SK-N-SH (cell line): ENCODE measurements around the gene CST6. TPM values are rescaled to one million over a fixed set of nuclear protein-coding genes. Genes with fewer than 3 reads are reported as not detected.

Experiments used
- CTCF ChIA-PET: fragments of 300-600, 350-600 bp; formaldehyde crosslinking; extraction: SDS; loops from one replicate; lab custom pipeline; 2021; lab: Yijun Ruan, JAX
- POLR2A ChIA-PET: fragments of 350-600 bp; sonication (Branson Sonifier 250); formaldehyde crosslinking; extraction: SDS; loops from one replicate; lab custom pipeline; 2020; ENCODE audit warnings: antibody characterized with exemption, inconsistent platforms; lab: Yijun Ruan, JAX
- DNase-seq: peaks from one replicate; pipeline ENCODE4 v3.0.0; 2012
- H2AFZ ChIP-seq: fragments of 200-600 bp; sonication (generic); 2 replicates; pipeline ENCODE4 v1.8.1; 2016; ENCODE audit warnings: antibody characterized with exemption, mild to moderate bottlenecking, low read depth
- H3F3A ChIP-seq: fragments of 200-600 bp; sonication (generic); replicated peaks from 2 replicates; pipeline ENCODE3; 2016; ENCODE audit warnings: antibody characterized with exemption, mild to moderate bottlenecking; ENCODE audit not compliant: insufficient read depth
- H3K27ac ChIP-seq, 2 experiments: fragments of 200-500 bp in 1 of 2; fragments of 200-600 bp in 1 of 2; sonication (Bioruptor generic) in 1 of 2; sonication (generic), shearing (Covaris generic) in 1 of 2; 2 replicates each; pipeline versions ENCODE4 v1.5.1 to v1.6.1; 2014 to 2016; ENCODE audit warnings: low read depth in 2 of 2, inconsistent platforms in 1 of 2, low read length in 1 of 2, mild to moderate bottlenecking in 1 of 2, mixed read lengths in 1 of 2
- H3K27me3 ChIP-seq: fragments of 200-600 bp; sonication (generic), shearing (Covaris generic); 2 replicates; pipeline ENCODE4 v1.6.1; 2016; ENCODE audit warnings: mixed run types; ENCODE audit not compliant: insufficient read depth
- H3K36me3 ChIP-seq, 2 experiments: fragments of 200-500 bp in 1 of 2; fragments of 200-600 bp in 1 of 2; sonication (Bioruptor generic) in 1 of 2; sonication (generic) in 1 of 2; replicated peaks in 1 of 2; 2 replicates each; pipeline versions ENCODE3 to v1.5.1; 2014 to 2016; ENCODE audit warnings: low read length in 1 of 2, mild to moderate bottlenecking in 1 of 2; ENCODE audit not compliant: insufficient read depth in 2 of 2, control insufficient read depth in 1 of 2
- H3K4me1 ChIP-seq, 2 experiments: fragments of 200-500 bp in 1 of 2; fragments of 200-600 bp in 1 of 2; sonication (Bioruptor generic) in 1 of 2; sonication (generic), shearing (Covaris generic) in 1 of 2; 2 replicates each; pipeline versions ENCODE4 v1.5.1 to v1.6.1; 2014 to 2016; ENCODE audit warnings: low read depth in 1 of 2, low read length in 1 of 2, mixed run types in 1 of 2; ENCODE audit not compliant: insufficient read depth in 2 of 2, control insufficient read depth in 1 of 2
- H3K4me2 ChIP-seq: fragments of 200-600 bp; sonication (generic), shearing (Covaris generic); 2 replicates; pipeline ENCODE4 v1.6.1; 2017; ENCODE audit warnings: mixed run types
- H3K4me3 ChIP-seq, 2 experiments: fragments of 200-500 bp in 1 of 2; fragments of 200-600 bp in 1 of 2; sonication (Bioruptor generic) in 1 of 2; sonication (generic), shearing (Covaris generic) in 1 of 2; 2 replicates each; pipeline versions ENCODE4 v1.5.1 to v1.8.1; 2014 to 2016; ENCODE audit warnings: low read depth in 2 of 2, inconsistent platforms in 1 of 2, low read length in 1 of 2, mild to moderate bottlenecking in 1 of 2, mixed read lengths in 1 of 2, moderate library complexity in 1 of 2
- H3K79me2 ChIP-seq: fragments of 200-600 bp; sonication (generic); 2 replicates; pipeline ENCODE4 v1.8.1; 2017; ENCODE audit warnings: mild to moderate bottlenecking; ENCODE audit not compliant: insufficient read depth
- H3K9ac ChIP-seq: fragments of 200-600 bp; sonication (generic); 2 replicates; pipeline ENCODE4 v1.6.1; 2017; ENCODE audit warnings: mixed run types
- H3K9me2 ChIP-seq: fragments of 200-600 bp; sonication (generic); 2 replicates; pipeline ENCODE4 v1.6.1; 2017; ENCODE audit warnings: mixed run types
- H3K9me3 ChIP-seq: fragments of 200-600 bp; sonication (generic); 2 replicates; pipeline ENCODE4 v1.6.1; 2017; ENCODE audit warnings: mixed run types, mild to moderate bottlenecking, moderate library complexity
- H4K20me1 ChIP-seq: fragments of 200-600 bp; sonication (generic); 2 replicates; pipeline ENCODE4 v1.6.1; 2017; ENCODE audit warnings: mild to moderate bottlenecking, mixed run types; ENCODE audit not compliant: insufficient read depth
- CTCF ChIP-seq: fragments of 200-600 bp; sonication (generic); IDR thresholded peaks from 2 replicates; pipeline ENCODE4 v1.6.1; 2017; ENCODE audit warnings: antibody characterized with exemption, mild to moderate bottlenecking, moderate library complexity
- ELF1 ChIP-seq: IDR thresholded peaks from 2 replicates; pipeline ENCODE4 v1.4.0; 2012
- EZH2phosphoT487 ChIP-seq: fragments of 200-600 bp; sonication (generic); IDR thresholded peaks from 2 replicates; pipeline ENCODE4 v1.6.1; 2017; ENCODE audit warnings: low read depth, mixed run types, mild to moderate bottlenecking, antibody characterized with exemption, moderate library complexity, borderline replicate concordance
- FOXJ3 ChIP-seq: sonication (generic); formaldehyde crosslinking; IDR thresholded peaks from 2 replicates; pipeline ENCODE4 v1.5.1; 2020; ENCODE audit warnings: mild to moderate bottlenecking, missing genetic modification reagents
- GABPA ChIP-seq: IDR thresholded peaks from 2 replicates; pipeline ENCODE4 v1.4.0; 2012; ENCODE audit warnings: low read depth, mild to moderate bottlenecking
- IRF3 ChIP-seq: fragments of 150-350 bp; IDR thresholded peaks from 2 replicates; pipeline ENCODE4 v1.6.1; 2016; ENCODE audit warnings: mild to moderate bottlenecking, low read depth, low read length
- JUND ChIP-seq: IDR thresholded peaks from 2 replicates; pipeline ENCODE4 v1.4.0; 2012
- MEF2A ChIP-seq: IDR thresholded peaks from 2 replicates; pipeline ENCODE4 v1.4.0; 2012; ENCODE audit warnings: low read depth, borderline replicate concordance
- NFIC ChIP-seq: IDR thresholded peaks from 2 replicates; pipeline ENCODE4 v1.4.0; 2012; ENCODE audit warnings: borderline replicate concordance
- POLR2AphosphoS5 ChIP-seq: IDR thresholded peaks from 2 replicates; pipeline ENCODE4 v1.6.1; 2012; ENCODE audit warnings: low read depth, low read length
- RCOR1 ChIP-seq: fragments of 150-350 bp; IDR thresholded peaks from 2 replicates; pipeline ENCODE4 v1.6.1; 2017; ENCODE audit warnings: antibody characterized with exemption, low read length
- RXRA ChIP-seq: IDR thresholded peaks from 2 replicates; pipeline ENCODE4 v1.4.0; 2012; ENCODE audit warnings: low read depth, mild to moderate bottlenecking, borderline replicate concordance
- TCF12 ChIP-seq: IDR thresholded peaks from 2 replicates; pipeline ENCODE4 v1.4.0; 2012
- USF2 ChIP-seq: fragments of 150-350 bp; IDR thresholded peaks from 2 replicates; pipeline ENCODE4 v1.6.1; 2017; ENCODE audit warnings: antibody characterized with exemption, low read length, low read depth, borderline replicate concordance
- ZBTB33 ChIP-seq: IDR thresholded peaks from 2 replicates; pipeline ENCODE4 v1.4.0; 2012; ENCODE audit warnings: low read depth, borderline replicate concordance
- WGBS: methylation state at CpG from one replicate; pipeline ENCODE4 v1.1.6; 2017; ENCODE audit warnings: low lambda C conversion rate; 5-methylcytosine and 5-hydroxymethylcytosine counted together
- polyA plus RNA-seq, 3 experiments: library from polyadenylated mRNA; depleted of rRNA; stranded (reverse); fragments of >200 nt; gene quantifications; 2 replicates each; pipeline ENCODE4 v1.2.3, GENCODE V29; 2012
- TF ChIP-seq, protein P1 (sequence below): IDR thresholded peaks from 2 replicates; pipeline ENCODE4 v1.4.0; 2012; ENCODE audit warnings: low read depth, borderline replicate concordance
- TF ChIP-seq, protein P2 (sequence below): IDR thresholded peaks from 2 replicates; pipeline ENCODE4 v1.6.1; 2012; ENCODE audit warnings: mild to moderate bottlenecking, low read depth, low read length, moderate library complexity
- TF ChIP-seq, protein P3 (sequence below): IDR thresholded peaks from 2 replicates; pipeline ENCODE4; 2012
- TF ChIP-seq, protein P4 (sequence below): IDR thresholded peaks from 2 replicates; pipeline ENCODE4 v1.4.0; 2012; ENCODE audit warnings: low read depth

The CST6 gene
- polyA plus RNA-seq, 1 of the 3 experiments (the other 2 are of a cell fraction): 0.90 TPM

DNA sequence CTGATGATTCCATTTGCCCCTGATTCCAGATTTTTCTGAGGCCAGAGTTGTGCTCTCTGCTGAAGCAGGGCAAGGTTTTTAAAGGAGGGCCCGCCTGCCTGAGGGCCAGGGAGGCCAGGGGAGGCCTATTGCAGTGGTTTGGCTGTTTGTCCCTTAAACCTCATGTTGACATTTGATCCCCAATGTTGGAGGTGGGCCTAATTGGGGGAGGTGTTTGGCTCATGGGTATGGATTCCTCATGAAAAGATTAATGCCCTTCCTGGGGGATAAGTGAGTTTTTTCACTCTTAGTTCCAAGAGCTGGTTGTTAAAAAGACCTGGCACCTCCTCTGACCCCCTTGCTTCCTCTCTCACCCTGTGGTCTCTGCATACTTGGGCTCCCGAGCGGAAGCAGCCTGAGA, 28.0 kb downstream of the CST6 start (continued):
- no peak for TF ChIP-seq ZBTB33

GRCh38 chr11:66042227-66042995, 30.6 kb downstream of the CST6 start:
- ChIA-PET POLR2A (no interaction called here), CTCF (interaction anchor here (0.9 to 5.8 kb wide), 4 partner anchors 20 to 224 kb away, joined by 3 to 46 read pairs (median 5); no protein-coding TSS in a partner anchor)
- Histone ChIP-seq H4K20me1 (no peaks in the 10 kb centered on the region), H3K9me3 (no peaks in the 10 kb centered on the region), H3K9me2 (no peaks in the 10 kb centered on the region), H3F3A (peaks cover 12% of the 10 kb centered on the region), H3K36me3 (peaks cover 0 to 6% of the 10 kb centered on the region in 2 experiments), H3K27me3 (no peaks in the 10 kb centered on the region), H3K4me1 (peaks cover 0 to 11% of the 10 kb centered on the region in 2 experiments; a peak in 1 of 4 replicates), H3K27ac (no peak overlapping the region), H3K4me2 (no peak overlapping the region), H2AFZ (no peak overlapping the region), H3K79me2 (no peaks in the 10 kb centered on the region), H3K4me3 (no peak overlapping the region), H3K9ac (no peak overlapping the region)
- 97% methylated on average over 44 of the region's 81 CpGs for whole genome bisulfite sequencing
- no peak for DNase-seq
- TF ChIP-seq USF2: no peak
- TF ChIP-seq, protein P1, sequence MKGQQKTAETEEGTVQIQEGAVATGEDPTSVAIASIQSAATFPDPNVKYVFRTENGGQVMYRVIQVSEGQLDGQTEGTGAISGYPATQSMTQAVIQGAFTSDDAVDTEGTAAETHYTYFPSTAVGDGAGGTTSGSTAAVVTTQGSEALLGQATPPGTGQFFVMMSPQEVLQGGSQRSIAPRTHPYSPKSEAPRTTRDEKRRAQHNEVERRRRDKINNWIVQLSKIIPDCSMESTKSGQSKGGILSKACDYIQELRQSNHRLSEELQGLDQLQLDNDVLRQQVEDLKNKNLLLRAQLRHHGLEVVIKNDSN: no peak
- TF ChIP-seq FOXJ3 (CRISPR knock-in tag): no peak
- no peak for TF ChIP-seq NFIC
- TF ChIP-seq MEF2A: no peak
- TF ChIP-seq, protein P2, sequence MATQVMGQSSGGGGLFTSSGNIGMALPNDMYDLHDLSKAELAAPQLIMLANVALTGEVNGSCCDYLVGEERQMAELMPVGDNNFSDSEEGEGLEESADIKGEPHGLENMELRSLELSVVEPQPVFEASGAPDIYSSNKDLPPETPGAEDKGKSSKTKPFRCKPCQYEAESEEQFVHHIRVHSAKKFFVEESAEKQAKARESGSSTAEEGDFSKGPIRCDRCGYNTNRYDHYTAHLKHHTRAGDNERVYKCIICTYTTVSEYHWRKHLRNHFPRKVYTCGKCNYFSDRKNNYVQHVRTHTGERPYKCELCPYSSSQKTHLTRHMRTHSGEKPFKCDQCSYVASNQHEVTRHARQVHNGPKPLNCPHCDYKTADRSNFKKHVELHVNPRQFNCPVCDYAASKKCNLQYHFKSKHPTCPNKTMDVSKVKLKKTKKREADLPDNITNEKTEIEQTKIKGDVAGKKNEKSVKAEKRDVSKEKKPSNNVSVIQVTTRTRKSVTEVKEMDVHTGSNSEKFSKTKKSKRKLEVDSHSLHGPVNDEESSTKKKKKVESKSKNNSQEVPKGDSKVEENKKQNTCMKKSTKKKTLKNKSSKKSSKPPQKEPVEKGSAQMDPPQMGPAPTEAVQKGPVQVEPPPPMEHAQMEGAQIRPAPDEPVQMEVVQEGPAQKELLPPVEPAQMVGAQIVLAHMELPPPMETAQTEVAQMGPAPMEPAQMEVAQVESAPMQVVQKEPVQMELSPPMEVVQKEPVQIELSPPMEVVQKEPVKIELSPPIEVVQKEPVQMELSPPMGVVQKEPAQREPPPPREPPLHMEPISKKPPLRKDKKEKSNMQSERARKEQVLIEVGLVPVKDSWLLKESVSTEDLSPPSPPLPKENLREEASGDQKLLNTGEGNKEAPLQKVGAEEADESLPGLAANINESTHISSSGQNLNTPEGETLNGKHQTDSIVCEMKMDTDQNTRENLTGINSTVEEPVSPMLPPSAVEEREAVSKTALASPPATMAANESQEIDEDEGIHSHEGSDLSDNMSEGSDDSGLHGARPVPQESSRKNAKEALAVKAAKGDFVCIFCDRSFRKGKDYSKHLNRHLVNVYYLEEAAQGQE: no peak
- no peak for TF ChIP-seq JUND
- no peak for TF ChIP-seq EZH2phosphoT487
- no peak for TF ChIP-seq ELF1
- TF ChIP-seq CTCF: no peak
- no peak for TF ChIP-seq POLR2AphosphoS5
- TF ChIP-seq TCF12: no peak
- no peak for TF ChIP-seq GABPA
- TF ChIP-seq RXRA: no peak
- no peak for TF ChIP-seq RCOR1
- TF ChIP-seq, protein P3, sequence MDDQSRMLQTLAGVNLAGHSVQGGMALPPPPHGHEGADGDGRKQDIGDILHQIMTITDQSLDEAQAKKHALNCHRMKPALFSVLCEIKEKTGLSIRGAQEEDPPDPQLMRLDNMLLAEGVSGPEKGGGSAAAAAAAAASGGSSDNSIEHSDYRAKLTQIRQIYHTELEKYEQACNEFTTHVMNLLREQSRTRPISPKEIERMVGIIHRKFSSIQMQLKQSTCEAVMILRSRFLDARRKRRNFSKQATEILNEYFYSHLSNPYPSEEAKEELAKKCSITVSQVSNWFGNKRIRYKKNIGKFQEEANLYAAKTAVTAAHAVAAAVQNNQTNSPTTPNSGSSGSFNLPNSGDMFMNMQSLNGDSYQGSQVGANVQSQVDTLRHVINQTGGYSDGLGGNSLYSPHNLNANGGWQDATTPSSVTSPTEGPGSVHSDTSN: no peak
- TF ChIP-seq, protein P4, sequence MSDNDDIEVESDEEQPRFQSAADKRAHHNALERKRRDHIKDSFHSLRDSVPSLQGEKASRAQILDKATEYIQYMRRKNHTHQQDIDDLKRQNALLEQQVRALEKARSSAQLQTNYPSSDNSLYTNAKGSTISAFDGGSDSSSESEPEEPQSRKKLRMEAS: no peak
- TF ChIP-seq IRF3: no peak
